Inflammatory macrophage (primary cell): ENCODE data around the gene ZNF429.
"Not testable (repeated sequence)": the region's sequence is repeated elsewhere in the genome, so short reads cannot be mapped to it uniquely, and the experiment has no call there.

Experiments
- DNase-seq, 2 donors: peaks; one replicate each; pipeline ENCODE4 v3.0.0-alpha.2; 2020 to 2022

Gene ZNF429

DNA sequence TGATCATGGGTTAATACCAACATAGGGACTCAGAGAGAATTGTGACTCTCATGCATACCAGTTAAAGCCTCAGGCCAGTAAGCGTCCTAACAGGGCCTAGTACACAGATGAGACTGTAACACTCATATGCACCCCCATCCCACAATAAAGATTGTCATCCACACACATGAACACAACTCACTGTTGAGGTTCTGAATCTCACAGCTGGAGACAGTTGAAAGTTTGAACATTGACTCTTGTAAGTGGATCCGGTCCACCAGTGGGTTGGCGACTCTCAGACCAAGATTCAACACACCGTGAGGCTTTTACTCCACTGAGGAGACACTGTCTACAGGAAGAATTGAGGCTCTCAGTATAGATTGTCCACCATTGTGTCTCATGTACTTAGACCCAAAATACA, 88.1 kb downstream of the ZNF429 start:
- DNase-seq, result no peak

- DNase-seq, result peak; percentile 93
These were observed 88.8 kb downstream of the ZNF429 start for GRCh38 chr19:21593934-21594820.

DNA sequence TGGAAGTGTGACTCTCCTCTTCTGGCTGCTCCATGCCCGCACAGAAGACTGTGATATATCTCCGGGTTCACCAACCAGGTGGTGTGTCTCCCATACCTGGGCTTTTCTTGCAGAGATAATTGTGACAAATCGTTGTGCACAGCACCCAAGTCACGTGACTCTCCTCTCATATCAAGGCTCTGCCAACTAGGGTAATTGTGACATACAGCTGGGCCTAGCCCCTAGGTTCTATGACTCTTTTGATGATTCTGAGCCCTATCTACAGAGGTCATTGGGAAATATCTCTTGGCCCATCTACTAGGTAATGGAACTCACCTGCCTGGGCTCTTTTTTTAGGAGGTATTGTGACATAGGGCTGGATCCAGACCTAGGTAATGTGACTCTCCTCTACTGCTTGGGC, 89.8 kb downstream of the ZNF429 start:
- no peak for DNase-seq

GRCh38 chr19:21602082-21602658, 96.8 kb downstream of the ZNF429 start:
- DNase-seq, result no peak

- not testable (repeated sequence) for DNase-seq
These were observed 97.4 kb downstream of the ZNF429 start for GRCh38 chr19:21602659-21603430.

DNA sequence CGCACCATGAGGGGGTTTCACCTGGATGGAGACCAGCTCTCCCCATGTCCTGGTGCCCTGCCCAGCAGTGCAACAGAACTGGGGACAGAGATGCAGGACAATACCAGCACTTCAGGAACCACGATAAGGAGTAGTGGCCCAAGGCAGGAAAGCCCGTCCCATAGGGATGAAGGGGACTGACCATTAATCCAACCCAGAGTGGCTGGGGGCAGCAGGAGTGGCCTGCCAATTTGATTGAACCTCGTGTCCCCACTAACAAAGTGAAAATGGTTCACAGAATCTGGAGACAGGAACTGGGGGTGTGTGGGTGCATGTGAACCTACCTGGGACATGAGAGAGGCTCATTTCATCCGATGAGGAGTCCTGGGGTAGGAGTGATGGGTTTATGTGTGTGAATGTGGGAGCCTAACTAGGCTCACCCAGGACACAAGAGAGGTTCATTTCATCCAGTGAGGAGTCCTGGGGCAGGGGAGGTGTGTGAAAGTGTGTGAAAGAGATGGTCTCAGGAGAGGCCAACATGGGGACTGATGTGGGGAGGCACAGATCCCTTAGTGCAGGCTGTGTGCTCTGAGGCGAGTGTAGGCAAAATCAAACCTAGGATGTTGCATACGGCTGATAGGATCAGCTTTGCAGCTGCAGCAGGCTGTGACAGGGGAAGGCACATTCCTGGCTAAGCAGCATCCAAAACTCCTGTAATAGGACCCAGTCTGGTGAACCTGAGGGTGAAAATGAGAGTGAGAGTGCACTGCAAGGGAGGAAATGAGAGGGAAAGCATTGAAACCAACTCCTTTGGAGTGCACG, 98.2 kb downstream of the ZNF429 start:
- no peak for DNase-seq

DNA sequence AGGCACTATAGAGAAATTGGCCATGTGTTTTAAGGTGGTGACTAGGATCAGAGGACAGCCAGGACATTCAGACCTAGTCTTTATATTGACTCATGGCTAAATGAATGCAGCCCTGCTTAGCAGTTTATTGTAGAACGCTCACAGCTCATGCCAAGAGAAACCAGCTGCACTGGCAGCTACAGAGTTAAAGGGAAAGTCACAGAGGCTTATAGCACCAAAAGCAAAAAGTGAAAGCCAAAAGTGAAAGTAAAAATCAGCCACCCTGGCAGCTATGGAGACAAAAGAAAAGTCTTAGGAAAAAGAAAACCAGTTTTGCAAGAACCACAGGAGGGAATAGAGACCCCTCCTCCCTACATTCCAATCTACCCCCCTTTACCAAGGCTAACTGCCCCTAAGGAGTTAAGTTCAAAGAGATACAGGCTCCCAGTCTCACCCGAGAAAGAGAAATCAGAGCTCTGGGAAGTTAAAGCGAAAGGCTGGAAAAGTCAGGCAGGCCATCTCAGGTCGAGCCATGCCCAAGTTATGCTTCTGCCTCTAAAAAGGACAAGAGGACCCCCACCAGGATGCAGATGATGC, 99.0 kb downstream of the ZNF429 start:
- peak in 1 of 2 donors; percentile 10 for DNase-seq
